Choroid plexus epithelial cell (primary cell): ENCODE results near the gene MED27.
"Not testable (repeated sequence)": the region's sequence is repeated elsewhere in the genome, so short reads cannot be mapped to it uniquely, and the experiment has no call there.

ENCODE experiments used
- DNase-seq: peaks from one replicate; pipeline ENCODE4 v3.0.0-alpha.2; 2010; ENCODE audit warnings: low read depth
- H3K4me3 ChIP-seq: 2 replicates; pipeline ENCODE4 v1.5.1; 2011; ENCODE audit warnings: low read depth, mild to moderate bottlenecking, control low read depth, low read length, moderate library complexity
- TF ChIP-seq, protein P1 (sequence below): conservative IDR thresholded peaks from 2 replicates; pipeline ENCODE4 v1.5.1; 2011; ENCODE audit warnings: low read depth, mild to moderate bottlenecking, control low read depth, inconsistent platforms, low read length, moderate library complexity

The MED27 gene

GRCh38 chr9:131927091-131927490, 152.6 kb downstream of the MED27 start:
- DNase-seq: no peak
- no peak overlapping the region for H3K4me3 ChIP-seq
- TF ChIP-seq, protein P1, sequence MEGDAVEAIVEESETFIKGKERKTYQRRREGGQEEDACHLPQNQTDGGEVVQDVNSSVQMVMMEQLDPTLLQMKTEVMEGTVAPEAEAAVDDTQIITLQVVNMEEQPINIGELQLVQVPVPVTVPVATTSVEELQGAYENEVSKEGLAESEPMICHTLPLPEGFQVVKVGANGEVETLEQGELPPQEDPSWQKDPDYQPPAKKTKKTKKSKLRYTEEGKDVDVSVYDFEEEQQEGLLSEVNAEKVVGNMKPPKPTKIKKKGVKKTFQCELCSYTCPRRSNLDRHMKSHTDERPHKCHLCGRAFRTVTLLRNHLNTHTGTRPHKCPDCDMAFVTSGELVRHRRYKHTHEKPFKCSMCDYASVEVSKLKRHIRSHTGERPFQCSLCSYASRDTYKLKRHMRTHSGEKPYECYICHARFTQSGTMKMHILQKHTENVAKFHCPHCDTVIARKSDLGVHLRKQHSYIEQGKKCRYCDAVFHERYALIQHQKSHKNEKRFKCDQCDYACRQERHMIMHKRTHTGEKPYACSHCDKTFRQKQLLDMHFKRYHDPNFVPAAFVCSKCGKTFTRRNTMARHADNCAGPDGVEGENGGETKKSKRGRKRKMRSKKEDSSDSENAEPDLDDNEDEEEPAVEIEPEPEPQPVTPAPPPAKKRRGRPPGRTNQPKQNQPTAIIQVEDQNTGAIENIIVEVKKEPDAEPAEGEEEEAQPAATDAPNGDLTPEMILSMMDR: no peak

GRCh38 chr9:131926360-131926922, 153.2 kb downstream of the MED27 start:
- DNase-seq: no peak
- H3K4me3 ChIP-seq: no peak overlapping the region
- TF ChIP-seq, protein P1: no peak

DNA sequence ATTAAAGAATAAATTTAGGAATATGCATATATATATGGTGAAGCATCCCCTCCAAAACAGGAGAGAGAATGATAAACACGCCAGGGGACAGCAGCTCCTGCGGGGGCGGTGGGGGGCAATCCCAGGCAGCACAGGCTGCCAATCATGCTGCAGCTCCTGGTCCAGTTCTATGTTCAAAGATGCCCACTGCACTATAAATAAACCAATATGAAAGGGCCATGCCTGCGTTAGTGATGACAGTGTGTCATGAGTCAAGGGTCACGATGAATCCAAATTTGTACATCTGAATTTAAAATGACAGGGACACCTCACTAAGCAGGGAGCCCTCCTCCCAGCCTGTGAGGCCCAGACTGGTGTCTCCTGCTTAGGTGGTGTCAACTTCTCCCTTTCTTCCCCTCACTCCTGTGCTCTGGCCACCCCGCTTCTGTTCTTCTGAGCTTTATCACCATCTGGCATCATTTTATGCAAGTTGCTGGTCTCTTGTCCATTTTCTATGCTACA, 153.9 kb downstream of the MED27 start:
- DNase-seq: no peak
- TF ChIP-seq, protein P1: no peak
- H3K4me3 ChIP-seq: no peak overlapping the region

- TF ChIP-seq, protein P1: no peak
- DNase-seq: no peak
- H3K4me3 ChIP-seq: no peak overlapping the region
These were observed 155.9 kb downstream of the MED27 start for GRCh38 chr9:131923766-131924165.

DNA sequence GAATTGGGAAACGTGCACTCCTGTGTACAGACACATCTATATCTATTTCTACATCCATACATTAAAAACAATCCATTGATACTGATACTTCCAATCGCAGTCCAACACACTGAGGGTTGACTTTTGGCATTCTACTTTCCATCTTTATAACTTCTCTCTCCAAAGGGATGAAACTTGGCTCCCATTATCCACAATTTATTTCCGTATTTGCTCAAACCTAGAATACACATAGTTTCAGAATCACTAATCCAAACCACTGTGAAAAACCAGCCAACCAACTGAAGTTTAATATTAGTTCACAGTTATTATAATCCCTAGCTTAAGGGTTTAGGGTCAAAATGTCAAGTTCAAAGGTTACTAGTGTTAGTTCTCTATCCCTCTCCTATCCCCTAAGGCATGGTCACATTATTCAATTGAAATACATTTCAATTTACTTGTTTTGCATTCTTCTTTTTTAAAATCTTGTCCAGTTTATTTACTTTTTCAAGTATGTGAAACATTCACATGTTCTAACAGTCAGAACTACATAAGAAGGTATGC, 156.5 kb downstream of the MED27 start:
- no peak overlapping the region for H3K4me3 ChIP-seq
- DNase-seq: no peak
- TF ChIP-seq, protein P1: no peak

GRCh38 chr9:131921635-131922034, 158.0 kb downstream of the MED27 start:
- not testable (repeated sequence) for DNase-seq, H3K4me3 ChIP-seq

- DNase-seq: no peak
- no peak overlapping the region for H3K4me3 ChIP-seq
- TF ChIP-seq, protein P1: no peak
These were observed 160.5 kb downstream of the MED27 start for GRCh38 chr9:131919216-131919615.
